HFFc6 (cell line): ENCODE measurements around the gene SHMT2. TPM values are rescaled to one million over a fixed set of nuclear protein-coding genes. Genes with fewer than 3 reads are reported as not detected.

Source experiments
- DNase-seq: peaks from one replicate; pipeline ENCODE4 v3.0.0-alpha.2; 2018
- H3K27ac Mint-ChIP-seq: 2 replicates; pipeline ENCODE4 v1.8.0; 2020; ENCODE audit warnings: mild to moderate bottlenecking, mixed read lengths
- H3K27me3 Mint-ChIP-seq: 2 replicates; pipeline ENCODE4 v1.8.0; 2021; ENCODE audit warnings: mild to moderate bottlenecking, moderate library complexity, mixed read lengths; ENCODE audit not compliant: insufficient read depth
- H3K36me3 Mint-ChIP-seq: 2 replicates; pipeline ENCODE4 v1.8.0; 2021; ENCODE audit warnings: low read depth, mixed read lengths
- H3K4me1 Mint-ChIP-seq: 2 replicates; pipeline ENCODE4 v1.8.0; 2020; ENCODE audit warnings: low read depth, mixed read lengths
- H3K4me3 Mint-ChIP-seq: 2 replicates; pipeline ENCODE4 v1.8.0; 2020; ENCODE audit warnings: mild to moderate bottlenecking, moderate library complexity, mixed read lengths
- H3K9me3 Mint-ChIP-seq: 2 replicates; pipeline ENCODE4 v1.8.0; 2020; ENCODE audit warnings: mild to moderate bottlenecking, mixed read lengths
- CTCF ChIP-seq: fragments of 200-600 bp; sonication (generic); IDR thresholded peaks from 2 replicates; pipeline ENCODE4 v1.5.0; 2021; ENCODE audit warnings: antibody characterized with exemption, mild to moderate bottlenecking
- total RNA-seq, 6 experiments: library from RNA; stranded (reverse); fragmentation: NEBNext Ultra II Directional; extraction: Animal tissue kit (Norgen Biotek cat#: 25700); gene quantifications; 2 replicates in 1 of 6; 3 replicates in 5 of 6; pipeline ENCODE4 v1.2.3, GENCODE V29; 2021

SHMT2 gene
- total RNA-seq, 6 experiments from 2014 or later = 112 to 127 (median 126) TPM

DNA sequence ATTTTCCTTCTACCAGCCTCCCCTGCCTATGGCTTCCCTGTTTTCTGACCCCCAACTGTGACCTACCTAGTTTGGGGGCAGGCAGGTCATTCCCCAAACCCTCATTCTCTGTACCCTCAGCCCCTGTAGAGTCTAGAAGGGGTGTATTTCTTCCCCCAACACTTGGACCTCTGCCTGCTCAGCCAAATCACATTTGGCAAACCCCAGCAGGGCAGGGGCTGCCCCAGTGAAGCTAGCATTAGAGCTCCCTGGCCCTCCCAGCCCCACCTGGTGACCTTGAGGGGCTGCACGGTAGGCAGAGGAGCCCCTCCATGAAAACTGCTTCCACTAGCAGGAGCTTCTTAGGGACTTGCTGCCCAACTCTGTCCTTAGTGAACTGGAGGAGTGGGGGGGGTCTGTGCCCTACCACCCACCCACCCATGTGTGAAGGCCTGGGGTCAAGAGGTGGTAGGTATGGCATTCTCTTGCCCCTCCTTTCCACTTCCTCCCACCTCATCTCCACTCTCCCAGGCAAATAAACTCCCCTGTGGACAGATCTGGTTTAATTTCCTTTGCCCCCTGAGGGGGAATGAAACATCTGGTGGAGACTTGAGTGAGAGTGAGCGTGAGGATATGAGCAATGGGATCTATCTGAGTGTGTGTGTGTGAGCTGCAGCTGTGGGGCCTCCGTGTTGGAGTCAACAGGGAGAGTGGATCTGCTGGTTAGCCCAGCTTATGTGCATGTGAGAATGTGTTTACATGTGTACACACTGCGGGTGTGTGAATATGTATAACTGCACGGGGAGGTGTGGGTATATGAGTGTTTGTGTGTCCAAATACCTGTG is 11.3 kb upstream of the SHMT2 start:
- H3K9me3 Mint-ChIP-seq = no peaks in the 10 kb centered on the region
- H3K36me3 Mint-ChIP-seq = 0 out of 2 replicates have a peak, but pooled peaks cover 9% of the 10 kb centered on the region
- H3K4me3 Mint-ChIP-seq = peak overlapping the region; percentile 79; the same call in 1 of the 2 replicates
- H3K27me3 Mint-ChIP-seq = peaks cover 51% of the 10 kb centered on the region
- H3K4me1 Mint-ChIP-seq = peaks cover 43% of the 10 kb centered on the region
- TF ChIP-seq CTCF = no peak
- peak; percentile 35 for DNase-seq
- no peak overlapping the region for H3K27ac Mint-ChIP-seq

- no peaks in the 10 kb centered on the region for H3K9me3 Mint-ChIP-seq
- no peak overlapping the region for H3K4me3 Mint-ChIP-seq
- no peak for DNase-seq
- no peak overlapping the region for H3K27ac Mint-ChIP-seq
- TF ChIP-seq CTCF = no peak
- H3K27me3 Mint-ChIP-seq = peaks cover 46% of the 10 kb centered on the region
- peaks cover 31% of the 10 kb centered on the region for H3K4me1 Mint-ChIP-seq
- no peaks in the 10 kb centered on the region for H3K36me3 Mint-ChIP-seq
Measured at GRCh38 chr12:57219205-57219992, 10.1 kb upstream of the SHMT2 start.

- no peak for DNase-seq
- TF ChIP-seq CTCF = no peak
- Mint-ChIP-seq H3K4me1 (peaks cover 28% of the 10 kb centered on the region), H3K27me3 (peaks cover 41% of the 10 kb centered on the region), H3K27ac (no peak overlapping the region), H3K36me3 (no peaks in the 10 kb centered on the region), H3K4me3 (no peak overlapping the region), H3K9me3 (no peaks in the 10 kb centered on the region)
Measured at GRCh38 chr12:57219993-57220754, 9.3 kb upstream of the SHMT2 start.

DNA sequence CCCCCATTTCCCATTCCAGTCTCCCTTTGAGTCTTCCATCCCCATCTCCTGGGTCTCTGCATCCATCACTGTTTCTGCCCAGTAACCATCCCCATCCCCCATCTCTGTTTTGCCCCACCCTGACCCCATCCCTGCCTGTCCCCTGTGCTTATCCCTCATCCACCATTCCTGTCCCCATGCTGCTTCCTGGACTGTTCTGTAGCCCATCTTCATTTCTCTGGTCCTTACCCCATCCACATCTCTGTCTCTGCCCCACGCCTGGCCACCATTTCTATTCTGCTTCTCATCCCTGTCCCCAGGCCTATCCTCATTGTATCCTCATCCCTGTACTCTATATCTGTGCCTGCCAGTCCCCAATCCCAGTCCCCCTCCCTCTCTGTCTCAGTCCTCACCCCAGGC is 8.7 kb upstream of the SHMT2 start:
- peaks cover 35% of the 10 kb centered on the region for H3K27me3 Mint-ChIP-seq
- H3K36me3 Mint-ChIP-seq = no peaks in the 10 kb centered on the region
- no peak for TF ChIP-seq CTCF
- H3K4me1 Mint-ChIP-seq = peaks cover 23% of the 10 kb centered on the region
- DNase-seq = no peak
- no peak overlapping the region for H3K4me3 Mint-ChIP-seq
- H3K27ac Mint-ChIP-seq = no peak overlapping the region
- no peaks in the 10 kb centered on the region for H3K9me3 Mint-ChIP-seq

- Mint-ChIP-seq H3K27ac (no peak overlapping the region), H3K36me3 (no peaks in the 10 kb centered on the region), H3K4me3 (no peak overlapping the region), H3K27me3 (peaks cover 32% of the 10 kb centered on the region), H3K9me3 (no peaks in the 10 kb centered on the region), H3K4me1 (peaks cover 20% of the 10 kb centered on the region)
- no peak for TF ChIP-seq CTCF
- DNase-seq = no peak
Measured at GRCh38 chr12:57221169-57221917, 8.2 kb upstream of the SHMT2 start.
